ENCODE data around the gene ASPRV1. TPM values are rescaled to one million over a fixed set of nuclear protein-coding genes. Genes with fewer than 3 reads are reported as not detected.

ASPRV1 gene
- total RNA-seq, 1 donor from 2014 or later: 2.2 TPM

DNA sequence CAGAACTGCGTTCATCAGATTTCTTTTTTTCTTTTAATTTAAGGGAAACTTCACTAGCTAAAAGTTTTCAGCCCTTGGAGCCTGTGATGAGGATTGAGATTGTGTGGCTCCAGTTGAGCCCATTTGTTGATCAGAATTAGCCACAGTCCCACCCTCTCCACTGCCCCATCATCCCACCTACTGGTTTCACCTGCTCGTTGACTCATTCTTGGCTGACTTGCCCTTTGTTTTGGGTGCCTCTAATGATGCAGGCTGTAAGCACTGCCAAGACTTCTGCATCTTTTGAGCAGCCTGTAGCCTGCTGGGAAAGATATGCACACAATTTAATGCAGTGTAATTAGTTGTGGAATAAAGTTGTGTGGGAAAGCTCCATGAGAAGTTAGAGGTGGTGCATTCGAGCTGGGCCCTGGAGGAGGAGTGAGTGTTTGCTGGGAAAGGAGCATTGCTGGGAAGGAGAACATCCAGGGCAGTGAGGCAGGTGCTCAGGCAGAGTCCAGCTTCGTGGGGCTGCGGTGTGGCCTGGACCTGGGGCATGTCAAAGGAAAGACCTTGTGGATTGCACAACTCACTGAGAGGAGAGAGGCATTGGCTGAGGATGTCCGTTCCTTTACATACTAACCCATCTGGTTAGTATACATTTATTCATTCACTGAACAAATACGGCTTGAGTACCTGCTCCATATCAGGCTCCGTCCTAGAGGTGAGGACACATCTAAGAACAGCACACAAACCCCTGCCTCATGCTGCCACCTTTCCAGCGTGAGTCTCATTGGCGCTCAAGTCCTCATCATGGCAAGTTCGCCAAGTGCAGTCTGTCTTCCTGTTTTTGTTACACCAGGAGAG, 18.2 kb downstream of the ASPRV1 start:
- no peak for DNase-seq (ENCODE audit: low spot score)

DNA sequence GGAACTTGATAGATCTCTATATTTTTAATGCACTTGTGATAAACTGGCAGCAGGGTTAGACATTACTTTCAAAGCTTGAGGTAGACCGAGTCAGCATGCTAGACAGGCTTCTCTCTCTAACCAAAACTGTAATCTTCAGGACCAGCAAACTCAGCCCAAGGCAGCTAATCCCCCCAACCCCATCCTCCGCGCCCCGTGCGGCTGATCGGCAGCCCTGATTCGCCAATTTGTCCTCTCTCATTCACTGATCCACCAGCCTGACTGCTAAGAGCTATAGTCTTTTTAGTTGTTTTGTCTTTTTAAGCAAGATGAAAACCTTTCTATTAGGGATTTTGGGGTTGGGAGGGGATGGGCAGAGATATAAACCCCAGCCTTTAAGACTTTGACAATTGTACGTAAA, 20.7 kb downstream of the ASPRV1 start:
- no peak for DNase-seq (ENCODE audit: low spot score)

DNA sequence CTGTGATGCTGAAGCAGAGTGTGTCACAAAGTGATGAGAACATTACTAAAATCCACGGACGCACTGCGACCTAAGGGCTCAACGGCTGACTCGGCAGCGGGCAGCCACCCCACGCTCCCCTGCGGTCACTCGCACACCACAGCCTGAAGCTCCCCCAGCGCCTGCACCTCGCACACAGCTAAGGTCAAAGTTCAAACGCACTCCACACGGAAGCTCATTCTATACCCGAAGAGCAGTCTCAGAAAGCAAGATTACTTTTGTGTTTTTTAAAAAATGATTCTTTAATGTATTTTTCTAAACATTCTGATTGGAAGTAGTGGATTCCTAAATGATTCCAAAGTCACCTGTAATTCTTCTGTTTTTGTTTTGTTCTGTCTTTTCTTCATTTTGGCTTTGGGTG, 21.7 kb downstream of the ASPRV1 start:
- no peak for DNase-seq (ENCODE audit: low spot score)

DNA sequence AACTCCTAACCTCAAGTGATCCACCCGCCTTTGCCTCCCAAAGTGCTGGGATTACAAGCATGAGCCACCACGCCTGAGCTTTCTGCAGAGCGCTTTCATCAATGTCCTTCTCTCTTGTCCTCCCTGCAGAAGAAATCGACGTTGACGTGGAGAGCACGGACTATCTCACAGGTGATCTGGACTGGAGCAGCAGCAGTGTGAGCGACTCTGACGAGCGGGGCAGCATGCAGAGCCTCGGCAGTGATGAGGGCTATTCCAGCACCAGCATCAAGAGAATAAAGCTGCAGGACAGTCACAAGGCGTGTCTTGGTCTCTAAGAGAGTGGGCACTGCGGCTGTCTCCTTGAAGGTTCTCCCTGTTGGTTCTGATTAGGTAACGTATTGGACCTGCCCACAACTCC, 23.5 kb downstream of the ASPRV1 start:
- DNase-seq (ENCODE audit: low spot score): no peak

DNA sequence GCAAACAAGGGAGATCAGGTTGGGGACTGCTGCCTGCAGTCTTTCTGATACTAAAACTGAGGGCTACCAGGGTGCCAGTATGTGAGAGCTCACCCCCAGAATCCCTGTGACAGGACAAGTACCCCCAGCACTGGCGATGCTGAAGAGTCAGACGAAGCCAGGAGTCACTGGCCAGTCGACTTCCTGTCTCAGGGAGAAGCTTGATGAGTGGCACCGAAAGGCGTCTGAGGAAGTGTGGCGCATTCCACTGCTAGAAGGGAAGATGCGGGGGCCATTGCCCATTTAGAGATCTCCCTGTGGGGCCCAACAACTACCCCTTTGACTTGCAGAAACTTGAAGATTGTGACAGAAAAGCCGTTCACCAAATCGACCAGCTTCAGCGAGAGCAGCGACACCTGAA, 24.5 kb downstream of the ASPRV1 start:
- no peak for DNase-seq (ENCODE audit: low spot score)

DNA sequence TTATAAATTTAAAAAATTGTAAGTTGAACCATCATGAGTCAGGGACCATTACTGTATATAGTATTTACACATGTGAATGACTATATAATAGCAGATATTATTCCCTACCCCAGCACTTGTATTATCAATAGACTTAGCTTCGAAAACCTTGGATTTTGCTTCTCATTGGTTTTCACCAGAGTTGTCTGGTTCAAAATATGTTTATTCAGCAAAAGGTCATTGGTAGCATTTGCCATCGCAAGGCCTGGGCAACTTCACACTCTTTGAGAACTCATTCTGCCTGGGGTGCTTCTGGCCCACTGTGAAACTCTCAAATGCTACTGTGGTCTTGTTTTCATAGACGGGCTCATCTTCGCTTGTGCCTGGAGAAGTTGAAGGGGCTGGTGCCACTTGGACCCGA, 26.4 kb downstream of the ASPRV1 start:
- DNase-seq (ENCODE audit: low spot score): no peak

DNA sequence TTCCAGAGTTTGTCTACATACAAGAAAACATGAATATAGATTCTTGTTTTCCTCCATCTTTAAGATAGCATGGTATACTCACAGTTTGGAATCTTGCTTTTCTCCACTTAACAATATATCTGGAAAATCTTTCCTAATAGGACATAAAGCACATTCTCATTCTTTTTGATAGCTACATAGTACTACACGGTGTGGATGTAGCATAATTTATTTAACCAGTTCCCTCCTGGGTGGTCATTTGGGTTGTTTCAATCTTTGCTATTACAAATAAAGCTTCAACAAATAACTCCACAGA, 26.9 kb downstream of the ASPRV1 start:
- no peak for DNase-seq (ENCODE audit: low spot score)

DNA sequence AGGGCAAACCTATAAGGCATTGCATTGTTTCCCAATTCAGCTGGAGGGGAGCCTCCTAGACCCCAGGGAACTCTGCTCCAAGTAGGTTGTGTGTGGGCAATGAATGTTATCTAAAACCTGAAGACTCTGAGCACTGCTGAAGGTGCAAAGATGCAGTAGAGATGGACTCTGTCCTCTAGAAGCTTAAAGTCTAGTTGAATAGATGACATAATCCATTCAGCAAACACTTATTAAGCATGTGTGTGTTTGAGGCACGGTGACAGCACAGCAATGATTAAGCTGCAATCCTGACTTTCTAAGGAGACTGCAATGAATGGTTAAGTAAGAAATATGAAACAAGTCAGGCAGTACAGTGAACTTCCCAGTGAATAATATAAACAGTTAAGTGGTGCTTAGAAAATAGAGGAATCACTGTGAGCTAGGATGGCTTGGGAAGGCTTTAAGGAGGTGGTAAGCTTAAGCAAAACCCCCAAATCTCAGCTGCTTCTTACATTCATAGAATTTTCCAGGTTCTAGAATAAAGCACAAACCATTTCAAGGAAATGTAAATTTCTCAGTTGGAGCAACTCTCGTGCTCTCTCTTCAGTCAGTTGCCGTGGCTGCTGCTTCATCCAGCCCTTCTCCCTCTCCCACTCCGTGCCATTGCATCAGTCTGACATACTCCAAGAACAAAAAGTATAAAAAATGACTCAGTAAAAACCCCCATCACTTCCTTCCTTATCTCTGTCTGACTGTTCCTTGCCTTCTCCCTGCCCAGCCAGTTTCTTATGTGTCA, 27.4 kb downstream of the ASPRV1 start:
- DNase-seq (ENCODE audit: low spot score): peak; percentile 79

DNA sequence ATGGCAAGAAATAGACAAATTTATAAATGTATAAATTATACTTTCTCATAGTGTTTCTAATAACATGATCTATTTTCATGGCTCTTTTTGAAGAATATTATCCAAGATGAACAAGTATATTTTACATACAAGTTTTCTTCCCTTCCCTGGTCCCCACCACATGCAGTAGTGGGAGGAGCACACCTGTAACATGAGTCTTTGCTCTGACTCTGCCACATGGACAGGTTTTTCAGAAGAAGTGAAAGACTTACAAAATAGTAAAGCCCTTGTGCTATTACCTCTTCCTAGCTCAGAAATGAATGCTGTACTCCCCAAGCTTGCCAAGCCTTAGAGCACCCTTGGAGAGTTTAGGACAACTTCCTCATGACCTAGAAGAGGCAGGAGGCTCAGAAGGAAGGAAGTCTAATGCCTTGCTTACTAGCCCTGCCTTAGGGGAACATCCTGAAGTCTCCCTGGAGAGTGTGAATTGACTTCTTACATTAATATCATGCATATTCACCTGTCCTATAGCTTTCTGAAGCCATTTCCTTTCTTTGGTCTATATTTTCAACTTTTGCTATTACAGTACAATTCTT, 28.1 kb downstream of the ASPRV1 start:
- no peak for DNase-seq (ENCODE audit: low spot score)

DNA sequence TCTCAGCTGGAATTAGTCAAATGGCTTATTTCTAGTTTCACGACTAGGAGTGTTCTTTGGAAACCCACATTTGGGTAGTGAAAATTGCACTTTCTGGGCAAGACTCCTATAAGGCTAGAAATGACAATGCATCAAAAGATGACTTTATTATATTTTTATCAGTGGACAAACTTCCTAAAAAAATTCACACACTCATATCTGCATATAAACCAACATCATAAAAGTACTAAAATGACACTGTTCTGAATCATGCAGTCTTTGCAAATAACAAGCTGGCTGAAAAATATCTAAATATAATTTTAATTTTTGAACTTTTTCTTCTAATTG, 28.9 kb downstream of the ASPRV1 start:
- no peak for DNase-seq (ENCODE audit: low spot score)

DNA sequence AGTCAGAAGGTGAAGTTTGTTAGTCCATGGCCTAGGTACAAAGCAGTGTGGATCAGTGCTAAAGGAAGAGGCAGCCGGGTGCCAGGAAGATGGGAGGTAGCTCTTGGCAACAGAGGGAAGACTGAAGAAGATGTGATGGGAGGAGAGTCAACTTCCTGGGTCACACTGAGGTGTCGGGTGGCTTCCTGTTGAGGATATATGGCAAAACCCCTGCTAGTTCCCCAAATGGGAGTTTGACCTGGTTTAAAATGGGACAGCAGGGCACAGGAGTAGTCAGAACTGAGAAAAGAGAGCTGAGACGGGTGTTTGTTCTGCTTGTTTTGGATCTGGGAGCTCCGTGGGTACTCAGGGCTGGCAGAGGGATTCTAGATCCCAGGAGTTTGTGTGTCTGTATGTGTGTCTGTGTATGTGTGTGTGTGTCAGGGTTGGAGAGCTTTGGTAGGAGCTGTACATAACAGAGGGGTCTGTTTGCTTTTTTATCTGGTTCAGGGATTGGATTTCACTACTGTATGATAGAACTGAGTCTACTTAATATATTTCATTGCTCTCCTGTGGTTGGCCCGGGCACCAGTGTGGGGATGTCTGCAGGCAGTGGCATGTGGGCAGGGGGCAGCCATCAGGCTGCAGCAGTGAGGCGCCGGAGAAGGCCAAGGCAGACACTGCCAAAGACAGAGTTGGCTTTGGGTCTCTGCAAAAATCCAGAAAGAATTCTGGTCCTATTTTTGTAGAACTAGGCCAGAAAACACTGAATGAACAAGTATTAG, 29.4 kb downstream of the ASPRV1 start:
- DNase-seq (ENCODE audit: low spot score): no peak

DNA sequence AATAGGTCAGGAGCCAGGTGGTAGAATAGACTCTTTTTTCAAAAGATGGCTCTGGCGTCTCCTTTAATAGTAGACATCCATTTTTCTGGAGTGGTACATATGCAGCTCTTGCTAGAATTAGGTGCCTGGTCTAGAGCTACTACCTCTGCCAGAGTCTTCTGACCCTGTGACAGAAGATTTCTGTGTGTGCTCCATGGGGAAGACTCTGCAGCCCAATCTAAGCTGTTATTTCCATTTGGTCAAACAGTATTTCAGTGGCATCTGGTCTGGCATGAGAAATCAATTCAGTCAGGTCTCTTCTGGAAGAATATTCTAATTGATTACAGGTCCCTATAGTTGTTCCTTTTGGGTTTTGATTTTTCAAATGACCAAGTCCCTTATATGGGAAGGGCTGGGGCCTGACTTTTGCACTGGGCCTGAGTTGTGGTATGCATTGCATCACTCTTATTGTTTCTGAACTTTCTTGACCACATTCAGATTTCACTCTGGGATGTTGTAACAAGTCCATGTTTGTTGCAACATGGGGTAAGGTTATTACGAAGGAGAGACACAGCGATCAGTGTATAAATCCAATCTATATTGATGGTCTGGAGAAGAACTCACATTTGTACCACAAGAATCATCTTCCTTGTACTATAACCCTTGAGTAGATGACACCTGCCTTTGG, 34.4 kb downstream of the ASPRV1 start:
- no peak for DNase-seq (ENCODE audit: low spot score)

DNA sequence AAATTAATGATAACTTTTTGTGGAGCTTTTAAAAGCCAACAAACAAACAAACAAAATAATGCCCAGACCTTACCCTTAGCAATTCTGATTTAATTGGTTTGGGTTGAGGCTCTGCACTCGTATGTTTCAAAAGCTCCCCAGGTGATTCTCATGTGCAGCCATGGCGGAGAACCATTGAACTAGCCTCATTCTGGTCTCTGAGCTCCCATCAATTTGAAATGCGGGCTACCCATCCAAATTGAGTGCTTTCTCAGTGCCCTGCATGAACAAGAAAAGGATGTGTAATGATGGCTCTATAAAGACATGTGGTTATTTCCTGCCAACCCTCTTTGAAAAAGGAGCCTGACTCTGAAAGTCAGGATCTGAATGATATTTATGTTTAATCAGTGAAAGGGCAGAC, 38.3 kb downstream of the ASPRV1 start:
- DNase-seq (ENCODE audit: low spot score): no peak

DNA sequence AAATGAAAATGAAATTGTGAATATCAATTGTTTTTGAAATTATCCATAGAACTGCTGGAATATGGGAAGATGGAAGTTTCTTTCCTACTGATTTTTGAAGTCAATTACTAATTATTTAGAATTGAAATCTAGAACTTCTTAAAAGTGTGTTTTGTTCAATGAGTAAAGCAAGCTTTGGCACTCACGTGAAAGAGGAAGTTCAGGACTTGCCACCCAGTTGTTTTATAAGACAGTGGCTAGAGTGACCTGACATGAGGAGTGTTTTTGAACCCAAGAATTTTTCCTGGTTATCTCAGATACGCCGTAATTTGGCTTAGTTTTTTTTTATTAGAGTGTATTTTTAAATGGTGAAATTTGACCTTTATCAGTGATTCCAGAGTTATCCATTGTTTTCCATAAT, 43.0 kb downstream of the ASPRV1 start:
- no peak for DNase-seq (ENCODE audit: low spot score)

DNA sequence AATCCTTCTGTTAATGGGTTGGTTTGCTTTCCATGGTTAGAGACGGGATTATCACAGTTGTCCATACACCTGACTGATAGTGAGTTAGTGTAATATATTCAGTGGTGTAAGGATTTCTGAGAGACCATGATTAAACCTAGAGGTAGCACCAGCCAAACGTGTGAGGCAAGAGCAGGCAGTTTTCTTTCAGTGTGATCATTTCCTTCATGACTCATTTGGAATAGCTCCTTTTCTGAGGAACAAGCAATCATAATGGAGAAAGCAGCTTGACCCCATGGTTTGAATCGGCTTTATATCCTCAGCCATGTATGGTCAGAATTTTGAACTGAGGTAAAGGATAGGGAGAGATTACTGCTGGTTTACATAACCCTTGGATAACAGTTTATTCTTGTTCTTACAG, 43.6 kb downstream of the ASPRV1 start:
- DNase-seq (ENCODE audit: low spot score): no peak

DNA sequence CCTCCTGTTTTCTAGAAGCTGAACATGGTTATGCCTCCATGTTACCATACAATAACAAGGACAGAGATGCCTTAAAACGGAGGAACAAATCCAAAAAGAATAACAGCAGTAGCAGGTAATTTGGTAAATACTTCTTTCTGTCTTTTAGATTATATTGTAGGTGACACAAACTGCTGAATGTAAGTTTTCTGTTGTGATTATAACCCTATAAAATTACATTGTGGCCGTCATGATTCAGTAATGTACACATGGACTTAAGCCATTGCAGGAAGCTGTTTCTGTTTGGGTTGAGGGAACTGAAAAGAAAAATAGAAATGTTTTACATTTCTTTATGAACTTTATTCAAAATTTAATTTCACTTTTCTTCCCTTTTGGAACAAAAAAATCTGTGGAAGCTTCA, 45.3 kb downstream of the ASPRV1 start:
- no peak for DNase-seq (ENCODE audit: low spot score)

DNA sequence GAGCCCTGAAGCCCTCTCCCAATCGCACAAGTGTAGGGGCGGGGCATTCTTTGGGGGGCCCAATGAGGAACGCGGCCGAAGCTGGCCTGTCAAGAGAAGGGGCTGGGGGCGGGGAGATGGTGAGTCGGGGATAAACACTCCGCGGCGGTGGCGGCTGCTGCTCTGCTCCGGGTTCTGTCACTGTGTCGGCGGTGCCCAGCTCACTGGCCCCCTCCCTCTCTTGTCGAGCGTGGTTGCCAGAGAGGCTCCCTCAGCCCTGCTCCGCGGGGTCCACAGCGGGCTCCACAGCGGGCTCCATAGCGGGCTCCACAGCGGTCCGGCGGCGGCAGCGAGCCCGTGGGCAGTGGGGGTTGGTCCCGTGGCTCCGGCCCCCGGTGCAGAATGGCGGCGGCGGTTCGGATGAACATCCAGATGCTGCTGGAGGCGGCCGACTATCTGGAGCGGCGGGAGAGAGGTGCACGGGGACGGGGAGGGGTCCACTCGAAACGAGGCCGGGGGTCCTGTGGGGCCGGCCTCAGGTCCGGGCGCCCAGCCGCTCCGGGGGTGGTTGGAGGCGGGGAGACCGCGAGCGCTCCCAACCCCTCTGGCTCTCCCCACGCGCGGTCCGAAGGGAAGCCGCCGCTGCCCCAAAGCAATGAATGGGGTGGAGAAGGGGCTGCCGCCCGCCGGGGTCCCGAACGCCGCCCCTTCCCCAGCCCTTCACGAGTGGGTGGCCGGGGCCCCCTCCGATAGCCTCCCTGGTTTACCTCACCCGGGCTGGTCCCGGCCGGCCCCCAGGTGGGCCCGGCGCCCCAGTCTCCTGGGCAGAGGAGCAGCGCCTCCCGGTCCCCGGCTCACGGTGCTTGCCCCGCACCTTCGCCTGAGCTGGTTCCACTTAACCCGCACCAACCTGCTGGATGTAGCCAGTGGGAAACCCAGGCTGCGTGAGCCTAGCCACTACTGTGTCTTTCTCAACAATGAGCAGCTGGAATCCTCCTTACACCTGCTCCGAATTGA, 46.2 kb downstream of the ASPRV1 start, which contains the start of gene MXD1:
TSS of gene MXD1 (plus strand) at position 160 of the 996 bp plus-strand sequence. CDS start at position 382, 222 bp downstream.
- no peak for DNase-seq (ENCODE audit: low spot score)

DNA sequence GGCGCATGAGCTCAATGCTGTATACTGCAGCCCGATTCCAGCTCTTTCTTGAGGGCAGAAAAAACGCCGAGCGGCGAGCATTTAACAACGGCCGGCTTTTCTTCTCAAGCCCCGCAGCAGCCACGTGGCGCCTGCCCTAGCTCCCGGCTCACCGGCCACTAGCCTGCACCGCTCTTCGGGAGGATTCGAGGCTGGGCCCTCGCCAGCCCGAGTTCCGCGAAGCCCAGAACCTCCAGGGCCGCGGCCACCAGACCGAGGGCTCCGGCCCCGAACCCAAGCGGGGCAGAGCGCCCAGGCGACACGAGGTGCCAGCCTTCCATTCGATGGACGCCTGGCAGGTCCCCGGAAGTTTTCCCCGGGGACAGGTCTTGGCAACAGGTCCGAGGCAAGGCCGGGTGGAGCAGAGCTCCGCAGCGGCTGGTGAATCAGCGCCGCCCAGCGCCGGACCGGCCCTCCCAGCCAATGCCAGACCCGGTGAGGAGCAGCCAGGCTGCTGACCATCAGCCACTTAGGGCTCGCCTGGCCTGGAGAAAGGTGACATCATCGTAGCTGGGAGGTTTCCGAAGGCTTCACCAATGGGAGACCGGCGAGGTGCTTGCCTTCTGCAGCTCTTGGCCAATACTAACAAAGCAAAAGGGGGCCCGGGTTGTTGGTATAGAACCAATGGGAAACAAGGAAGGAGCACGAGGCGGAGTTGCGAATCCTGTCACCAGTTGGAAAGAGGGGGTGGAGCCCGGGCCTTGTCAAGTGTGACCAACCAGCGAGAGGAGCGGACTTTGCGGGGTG, 47.1 kb downstream of the ASPRV1 start:
- DNase-seq (ENCODE audit: low spot score): peak; percentile 100

DNA sequence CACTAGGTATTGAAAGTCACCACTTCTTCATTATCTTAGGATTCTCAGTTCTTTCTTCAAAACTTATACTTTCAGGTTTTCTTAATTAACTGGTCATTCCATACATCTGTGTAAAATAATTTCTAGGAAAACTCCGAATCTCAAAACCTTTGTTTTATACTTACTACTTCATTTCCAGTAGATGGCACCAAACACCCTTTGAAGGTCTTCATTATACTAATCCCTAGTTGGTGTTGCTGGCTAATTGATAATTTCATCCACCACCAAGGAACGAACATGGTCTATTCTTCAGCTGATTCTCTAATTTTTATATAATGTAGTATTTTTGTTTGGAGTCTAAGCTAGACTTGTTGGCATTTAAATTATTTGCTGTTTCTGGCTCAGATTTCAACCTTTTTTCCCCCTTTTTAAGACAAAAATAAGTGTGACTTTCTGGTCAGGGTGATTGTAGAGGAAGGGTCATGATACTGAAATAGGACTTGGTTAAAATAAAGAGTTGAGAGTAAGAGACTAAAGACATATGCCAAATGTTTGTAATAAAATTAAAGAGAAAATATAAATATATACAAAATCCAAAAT, 49.4 kb downstream of the ASPRV1 start:
- peak; percentile 56 for DNase-seq (ENCODE audit: low spot score)
